ENCODE data around the gene TSPAN7.
A peak's percentile ranks its signal among the peaks of the same experiment; 100 is the strongest.

The TSPAN7 gene, protein sequence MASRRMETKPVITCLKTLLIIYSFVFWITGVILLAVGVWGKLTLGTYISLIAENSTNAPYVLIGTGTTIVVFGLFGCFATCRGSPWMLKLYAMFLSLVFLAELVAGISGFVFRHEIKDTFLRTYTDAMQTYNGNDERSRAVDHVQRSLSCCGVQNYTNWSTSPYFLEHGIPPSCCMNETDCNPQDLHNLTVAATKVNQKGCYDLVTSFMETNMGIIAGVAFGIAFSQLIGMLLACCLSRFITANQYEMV

DNA sequence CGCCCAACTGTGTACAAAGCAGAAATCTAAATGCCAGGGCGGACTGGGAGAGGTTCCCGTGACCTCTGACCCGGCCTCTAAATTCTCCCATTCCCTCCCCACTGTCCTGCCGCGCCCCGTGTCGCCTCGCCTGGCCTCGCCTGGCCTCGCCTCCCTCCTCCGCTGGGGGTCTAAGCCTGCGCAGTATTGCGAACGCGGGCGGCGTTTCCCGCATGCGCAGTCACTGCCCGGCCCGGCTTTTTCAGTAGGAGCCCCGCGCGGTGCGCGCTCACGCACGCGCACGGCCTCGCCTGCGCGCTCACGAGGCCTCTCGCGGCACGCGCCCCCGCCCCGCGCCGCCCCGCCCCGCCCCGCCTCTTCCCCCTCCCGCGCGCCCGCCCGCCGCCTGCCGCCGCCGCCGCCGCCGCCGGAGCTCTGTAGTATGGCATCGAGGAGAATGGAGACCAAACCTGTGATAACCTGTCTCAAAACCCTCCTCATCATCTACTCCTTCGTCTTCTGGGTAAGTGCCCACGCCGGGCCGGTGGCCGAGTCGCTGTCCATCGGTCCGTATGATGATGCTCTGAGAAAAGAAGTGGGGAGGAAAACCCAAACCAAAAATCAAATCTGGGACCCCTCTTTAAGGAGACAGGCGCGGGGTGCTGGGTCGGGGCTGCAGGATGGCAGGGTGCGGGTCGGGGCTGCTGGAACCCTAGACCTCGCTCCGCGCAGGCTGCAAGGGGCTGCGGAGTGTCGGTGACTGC, at the start of gene TSPAN7:
TSS of gene TSPAN7 (plus strand) at position 417 of the 743 bp plus-strand sequence. CDS start at position 422, 5 bp downstream.
- DNase-seq (ENCODE audit: low spot score), result peak; percentile 56

DNA sequence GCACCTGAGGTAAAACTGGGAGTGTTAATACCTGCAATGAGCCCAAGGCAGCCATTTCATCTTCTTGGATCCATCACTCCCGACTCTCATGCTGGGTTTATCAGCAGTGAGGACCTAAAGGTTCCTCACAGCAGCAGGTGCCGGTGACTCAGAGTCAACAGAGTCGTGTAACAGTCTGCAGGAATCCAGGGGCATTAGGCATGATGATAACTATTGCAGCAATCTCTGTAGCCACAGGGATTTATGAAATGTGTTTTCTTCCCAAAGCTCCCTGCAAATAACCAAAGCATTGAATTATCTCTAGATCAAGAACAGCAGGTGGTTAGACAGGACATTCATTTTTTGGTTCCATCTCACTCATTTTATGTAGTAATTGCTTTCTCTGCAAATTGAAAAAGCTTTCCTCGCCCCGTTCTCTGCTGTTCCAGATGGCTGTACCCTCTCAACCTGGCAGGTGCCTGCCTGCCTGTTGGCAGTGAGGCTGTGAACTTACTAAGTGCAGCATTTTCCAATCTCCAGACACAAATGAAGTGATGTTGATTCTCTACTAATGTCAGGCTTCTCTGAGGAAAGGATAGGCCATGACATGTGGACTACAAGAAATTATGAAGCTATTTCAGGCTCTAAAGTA, 48.1 kb upstream of the TSPAN7 start:
- DNase-seq (ENCODE audit: low spot score), result no peak

DNA sequence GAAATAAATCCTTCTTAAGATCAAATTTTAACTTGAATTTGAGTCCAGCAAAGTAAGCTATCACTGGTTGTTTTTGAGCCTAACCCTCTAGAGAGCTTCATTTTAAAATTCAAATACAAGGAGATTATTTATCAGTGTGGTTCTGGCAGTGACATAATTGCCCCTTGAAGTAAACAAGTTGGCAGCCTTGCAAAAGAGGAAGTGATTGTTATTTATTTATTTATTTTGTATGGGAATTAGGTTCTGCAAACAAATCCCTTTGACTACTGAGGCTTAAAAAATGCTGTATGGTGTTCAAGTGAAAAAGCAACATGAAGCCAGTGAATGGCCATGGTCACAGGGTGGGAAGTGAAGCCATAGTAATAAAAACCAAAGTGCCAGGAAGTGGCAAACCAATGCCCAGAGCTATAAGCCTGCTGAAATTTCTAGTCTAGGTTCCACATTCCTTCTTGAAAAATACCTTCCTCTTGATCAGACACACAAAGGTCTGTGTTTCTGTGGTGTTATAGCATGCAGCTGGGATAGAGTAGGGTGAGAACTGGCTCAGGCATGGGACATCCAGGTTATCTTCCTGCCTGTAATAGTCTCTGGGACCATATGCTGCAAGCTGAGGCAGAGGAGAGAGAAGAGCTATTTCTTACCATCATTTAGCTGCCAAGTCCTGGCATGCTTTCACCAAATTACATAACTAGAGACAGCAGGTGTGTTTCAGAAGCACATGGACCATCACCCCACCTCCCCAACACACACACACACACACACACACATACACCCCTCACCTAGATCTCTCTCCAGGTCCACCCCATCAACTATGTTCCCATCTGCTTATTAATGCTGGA, 47.1 kb upstream of the TSPAN7 start:
- DNase-seq (ENCODE audit: low spot score), result no peak

DNA sequence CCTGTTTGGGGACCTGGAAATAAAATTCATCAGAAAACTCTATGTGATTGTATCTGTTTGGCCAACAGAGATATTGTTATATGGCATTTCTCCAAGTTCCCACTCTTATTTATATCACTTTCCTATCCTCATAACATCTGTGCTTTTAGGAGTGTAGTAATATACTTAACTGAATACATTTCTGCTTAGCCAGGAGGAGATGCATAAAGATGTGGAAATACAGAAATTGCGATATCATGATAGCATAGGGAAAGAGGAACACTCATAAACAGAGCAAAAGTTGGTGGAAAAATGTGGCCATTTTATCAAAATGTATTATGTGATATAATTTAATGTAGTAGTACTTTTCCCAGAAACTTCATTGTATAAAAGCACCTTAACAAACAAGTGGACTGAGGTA, 46.1 kb upstream of the TSPAN7 start:
- no peak for DNase-seq (ENCODE audit: low spot score)

GRCh38 chrX:38516196-38516774, 45.1 kb upstream of the TSPAN7 start:
- no peak for DNase-seq (ENCODE audit: low spot score)

GRCh38 chrX:38519651-38520050, 41.7 kb upstream of the TSPAN7 start:
- DNase-seq (ENCODE audit: low spot score), result no peak

DNA sequence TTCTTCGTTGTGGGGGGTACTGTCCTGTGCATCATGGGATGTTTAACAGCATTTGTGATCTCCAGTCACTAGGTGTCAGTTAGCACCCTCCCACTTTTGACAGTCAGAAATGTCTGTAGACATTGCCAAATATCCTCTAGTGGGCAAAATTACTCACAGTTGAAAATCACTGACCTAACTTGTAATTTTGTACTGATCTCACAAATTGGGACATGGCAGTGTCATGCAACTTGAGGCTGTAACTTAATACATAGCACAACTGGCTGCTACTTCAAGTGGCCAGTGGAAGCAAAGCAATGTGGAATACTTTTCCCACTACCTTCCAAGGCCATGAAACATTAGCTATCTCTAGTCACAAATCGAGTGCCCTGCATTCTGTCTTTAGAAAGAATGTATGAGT, 23.2 kb upstream of the TSPAN7 start:
- DNase-seq (ENCODE audit: low spot score), result no peak

DNA sequence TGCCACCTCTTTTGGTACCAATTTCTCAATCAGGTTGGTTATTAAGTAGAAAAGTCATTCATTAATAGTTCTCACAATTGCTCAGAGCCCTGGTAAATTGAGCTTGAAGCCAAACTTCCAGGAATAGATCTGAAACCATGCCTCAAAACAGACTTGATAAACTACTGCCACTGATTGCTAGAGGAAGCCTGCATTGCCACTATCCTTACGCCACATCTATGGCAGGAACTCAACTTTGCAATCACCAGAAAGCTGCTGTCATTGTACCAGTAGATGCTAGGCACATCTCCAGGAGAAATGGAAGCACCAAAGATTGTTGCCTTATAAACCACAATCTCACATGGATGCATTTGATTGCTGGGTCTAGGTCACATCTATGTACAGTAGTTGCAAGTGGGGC, 21.6 kb upstream of the TSPAN7 start:
- DNase-seq (ENCODE audit: low spot score), result no peak

DNA sequence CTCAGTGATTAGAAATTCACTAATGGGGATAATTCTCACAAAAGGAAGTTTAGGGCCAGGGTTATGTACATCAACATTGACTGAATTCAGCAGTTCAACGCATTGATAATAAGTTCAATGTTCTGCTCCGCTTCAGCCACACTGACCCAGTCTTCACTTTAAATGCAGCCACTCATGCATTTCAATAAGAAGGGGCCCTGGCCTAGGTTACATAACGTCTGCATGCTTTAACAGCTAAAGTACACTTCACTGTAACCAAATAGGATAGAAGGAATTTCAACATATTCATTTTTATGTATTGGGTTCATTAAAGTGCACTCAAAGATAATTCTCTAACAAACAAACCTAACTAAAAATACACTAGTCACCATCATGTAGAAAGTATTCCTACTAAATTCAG, 12.8 kb upstream of the TSPAN7 start:
- DNase-seq (ENCODE audit: low spot score), result no peak

GRCh38 chrX:38552721-38553120, 8.6 kb upstream of the TSPAN7 start:
- no peak for DNase-seq (ENCODE audit: low spot score)

DNA sequence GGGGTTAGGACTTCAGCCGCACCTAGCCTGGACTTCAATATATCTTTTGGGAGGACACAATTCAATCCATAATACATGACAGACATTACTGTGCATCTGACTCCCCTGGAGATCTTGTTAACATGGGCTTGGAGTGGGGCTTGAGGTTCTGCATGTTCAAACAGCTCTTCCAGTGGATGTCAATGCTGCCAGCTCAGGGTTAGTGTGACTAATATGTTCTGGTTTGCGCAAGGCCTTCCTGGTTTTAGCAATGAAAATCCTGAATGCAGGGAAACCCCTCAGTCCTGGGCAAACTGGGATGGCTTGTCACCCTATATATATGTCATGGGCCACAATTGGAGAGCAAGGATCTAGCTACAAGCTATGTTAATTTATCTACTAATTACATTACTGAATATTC, 2.7 kb upstream of the TSPAN7 start:
- DNase-seq (ENCODE audit: low spot score), result no peak

DNA sequence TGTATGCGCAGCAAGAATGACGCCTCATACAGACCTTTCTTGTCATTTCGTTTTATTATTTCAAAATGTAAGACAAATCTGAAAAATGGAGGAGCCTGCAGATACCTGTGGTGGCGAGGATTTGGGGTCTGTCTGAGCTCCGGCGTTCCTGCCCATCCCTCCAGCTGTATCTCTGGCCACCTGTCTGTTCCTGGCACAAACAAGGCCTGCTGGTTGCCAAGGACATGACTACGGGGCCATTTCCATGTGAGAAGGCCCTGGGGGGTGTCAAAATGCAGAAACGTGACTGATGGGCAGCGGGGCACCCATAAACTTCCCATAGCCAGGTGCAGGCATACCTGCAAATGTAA, 591 bp upstream of the TSPAN7 start:
- no peak for DNase-seq (ENCODE audit: low spot score)

- DNase-seq (ENCODE audit: low spot score), result no peak
These were observed 793 bp downstream of the TSPAN7 start for GRCh38 chrX:38561951-38562719.

DNA sequence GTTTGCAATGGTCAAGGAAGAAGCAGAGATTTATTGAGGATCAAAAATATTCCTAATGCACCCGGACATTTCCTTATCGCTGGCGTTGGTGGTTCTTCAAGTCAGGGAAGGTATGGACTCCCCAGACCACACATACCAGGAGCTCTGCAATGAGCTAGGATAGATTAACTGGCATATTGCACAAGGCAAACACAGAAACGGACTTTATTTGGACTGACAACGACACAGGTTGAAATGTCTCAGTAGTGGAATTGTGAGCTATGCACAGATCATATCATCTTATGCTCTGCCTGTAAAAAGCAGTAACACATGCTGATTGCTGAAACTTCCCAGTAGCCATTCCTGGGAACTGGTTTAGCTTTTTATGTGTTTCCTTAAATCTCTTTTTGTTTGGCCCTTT, 1.7 kb downstream of the TSPAN7 start:
- no peak for DNase-seq (ENCODE audit: low spot score)

DNA sequence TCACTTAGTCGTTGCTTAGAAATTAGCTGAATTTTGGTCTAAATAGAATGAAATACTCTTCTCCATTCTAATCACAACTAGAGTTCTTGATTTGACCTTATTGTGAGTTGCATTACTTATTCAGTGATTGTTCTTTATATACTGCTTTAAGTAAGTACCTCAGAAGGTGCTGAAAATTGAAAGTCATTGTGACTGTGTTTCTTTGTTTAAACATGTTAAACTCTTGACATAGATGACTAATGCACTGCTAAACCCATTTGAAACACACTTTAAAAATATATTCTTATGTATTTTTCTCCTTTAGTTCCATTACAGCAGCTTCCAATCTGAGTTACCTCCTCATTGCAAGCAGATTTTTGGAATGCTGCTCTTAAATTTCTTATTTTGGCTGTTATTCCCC, 9.1 kb downstream of the TSPAN7 start:
- no peak for DNase-seq (ENCODE audit: low spot score)

DNA sequence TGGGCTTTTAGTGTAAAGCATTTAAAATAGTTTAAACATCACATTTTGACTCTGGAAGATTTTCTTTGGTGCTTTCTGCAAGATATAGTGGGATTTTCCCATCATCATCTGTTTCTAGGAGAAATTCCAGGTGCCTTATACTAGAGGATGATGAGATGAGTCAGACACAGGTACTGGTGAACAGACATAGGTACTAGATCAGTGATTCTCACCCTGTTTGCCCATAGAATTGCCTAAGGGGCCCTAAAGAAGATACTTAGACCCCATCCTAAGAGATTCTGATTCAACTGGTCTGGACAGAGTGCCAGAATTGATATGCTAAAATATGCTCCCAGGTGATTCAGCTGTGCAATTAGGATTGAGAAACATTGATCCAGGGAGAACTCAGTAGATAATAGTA, 9.7 kb downstream of the TSPAN7 start:
- no peak for DNase-seq (ENCODE audit: low spot score)

GRCh38 chrX:38574858-38575257, 13.5 kb downstream of the TSPAN7 start:
- DNase-seq (ENCODE audit: low spot score), result no peak

GRCh38 chrX:38575888-38576287, 14.5 kb downstream of the TSPAN7 start:
- no peak for DNase-seq (ENCODE audit: low spot score)

DNA sequence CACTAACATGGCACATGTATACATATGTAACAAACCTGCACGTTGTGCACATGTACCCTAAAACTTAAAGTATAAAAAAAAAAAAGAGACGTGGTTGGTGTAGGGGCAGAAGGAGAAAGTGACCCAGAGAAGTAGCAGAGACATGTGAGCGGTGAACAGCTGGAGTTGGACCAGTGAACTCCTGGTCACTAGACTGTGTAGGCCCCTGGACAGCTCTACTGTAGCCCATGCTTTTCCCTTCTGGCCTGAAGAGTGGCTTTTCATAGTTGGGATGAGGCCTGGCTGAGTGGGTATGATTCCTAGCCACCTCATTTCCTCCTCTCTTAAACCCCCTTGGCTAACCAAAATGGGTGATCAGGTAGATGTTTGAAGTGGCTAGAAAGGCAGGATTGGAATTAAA, 16.4 kb downstream of the TSPAN7 start:
- no peak for DNase-seq (ENCODE audit: low spot score)

DNA sequence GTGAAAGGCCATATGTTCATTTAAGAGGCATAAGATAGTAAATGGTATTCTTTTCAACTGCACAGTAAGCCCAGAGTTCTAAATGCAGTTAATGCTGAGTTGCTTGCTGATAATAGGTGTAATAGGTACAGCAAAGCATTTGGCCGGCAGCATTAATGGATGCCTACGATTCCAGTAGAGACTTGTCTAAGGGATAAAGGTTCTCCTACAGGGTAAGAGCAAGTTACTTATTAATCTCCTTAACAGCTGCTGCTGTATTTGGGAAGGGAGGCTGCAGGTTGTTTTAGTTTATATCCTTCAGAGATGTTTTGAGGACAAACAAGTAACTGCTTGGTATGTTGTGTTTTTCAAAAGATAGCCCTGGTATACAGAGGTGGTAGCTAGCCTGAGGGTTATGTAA, 16.8 kb downstream of the TSPAN7 start:
- DNase-seq (ENCODE audit: low spot score), result no peak

GRCh38 chrX:38583181-38583580, 21.8 kb downstream of the TSPAN7 start:
- DNase-seq (ENCODE audit: low spot score), result no peak

Measured in hematopoietic multipotent progenitor cell treated with erythropoietin and hydrocortisone succinate and interleukin-3 and kit ligand, for 15 days (in vitro differentiated cells).